WERI-Rb-1 (cell line): Measurements from ENCODE around the gene AGO3.
"Not testable (repeated sequence)": the region's sequence is repeated elsewhere in the genome, so short reads cannot be mapped to it uniquely, and the experiment has no call there.

Experiments
- DNase-seq: peaks from one replicate; pipeline ENCODE4 v3.0.0-alpha.2; 2020
- H3K27ac ChIP-seq: fragments of 250-450 bp; sonication (Bioruptor Pico); 2 replicates; pipeline ENCODE4 v1.5.1; 2020; ENCODE audit warnings: mild to moderate bottlenecking, moderate library complexity
- H3K27me3 ChIP-seq: fragments of 250-450 bp; sonication (Bioruptor Pico); 2 replicates; pipeline ENCODE4 v1.5.1; 2021; ENCODE audit warnings: mild to moderate bottlenecking, low read depth, moderate library complexity; ENCODE audit not compliant: insufficient read depth, severe bottlenecking
- H3K36me3 ChIP-seq: fragments of 250-450 bp; sonication (Bioruptor Pico); 2 replicates; pipeline ENCODE4 v1.5.1; 2020; ENCODE audit warnings: mild to moderate bottlenecking, moderate library complexity
- H3K4me3 ChIP-seq: 2 replicates; pipeline ENCODE4 v1.5.1; 2011; ENCODE audit warnings: low read depth, mild to moderate bottlenecking, control low read depth, low read length
- H3K9me3 ChIP-seq: fragments of 250-450 bp; sonication (Bioruptor Pico); 2 replicates; pipeline ENCODE4 v1.5.1; 2021; ENCODE audit warnings: mild to moderate bottlenecking, moderate library complexity; ENCODE audit not compliant: severe bottlenecking
- CTCF ChIP-seq: IDR thresholded peaks from 2 replicates; pipeline ENCODE4 v1.5.1; 2011; ENCODE audit warnings: low read depth, mild to moderate bottlenecking, control low read depth, inconsistent platforms, low read length

Gene AGO3

GRCh38 chr1:35884934-35885333 lies 46.0 kb upstream of the AGO3 start:
- no peaks in the 10 kb centered on the region for H3K27me3 ChIP-seq
- peak overlapping the region; percentile 81 for H3K27ac ChIP-seq
- H3K36me3 ChIP-seq = peaks cover 37% of the 10 kb centered on the region
- no peak for DNase-seq
- H3K4me3 ChIP-seq = no peak overlapping the region
- H3K9me3 ChIP-seq = no peaks in the 10 kb centered on the region
- no peak for TF ChIP-seq CTCF

GRCh38 chr1:35885961-35886558 lies 44.8 kb upstream of the AGO3 start:
- TF ChIP-seq CTCF = no peak
- peak overlapping the region; percentile 15 for H3K4me3 ChIP-seq
- no peaks in the 10 kb centered on the region for H3K9me3 ChIP-seq
- peak; percentile 83 for DNase-seq
- peaks cover 48% of the 10 kb centered on the region for H3K36me3 ChIP-seq
- peak overlapping the region; percentile 81 for H3K27ac ChIP-seq
- H3K27me3 ChIP-seq = no peaks in the 10 kb centered on the region

DNA sequence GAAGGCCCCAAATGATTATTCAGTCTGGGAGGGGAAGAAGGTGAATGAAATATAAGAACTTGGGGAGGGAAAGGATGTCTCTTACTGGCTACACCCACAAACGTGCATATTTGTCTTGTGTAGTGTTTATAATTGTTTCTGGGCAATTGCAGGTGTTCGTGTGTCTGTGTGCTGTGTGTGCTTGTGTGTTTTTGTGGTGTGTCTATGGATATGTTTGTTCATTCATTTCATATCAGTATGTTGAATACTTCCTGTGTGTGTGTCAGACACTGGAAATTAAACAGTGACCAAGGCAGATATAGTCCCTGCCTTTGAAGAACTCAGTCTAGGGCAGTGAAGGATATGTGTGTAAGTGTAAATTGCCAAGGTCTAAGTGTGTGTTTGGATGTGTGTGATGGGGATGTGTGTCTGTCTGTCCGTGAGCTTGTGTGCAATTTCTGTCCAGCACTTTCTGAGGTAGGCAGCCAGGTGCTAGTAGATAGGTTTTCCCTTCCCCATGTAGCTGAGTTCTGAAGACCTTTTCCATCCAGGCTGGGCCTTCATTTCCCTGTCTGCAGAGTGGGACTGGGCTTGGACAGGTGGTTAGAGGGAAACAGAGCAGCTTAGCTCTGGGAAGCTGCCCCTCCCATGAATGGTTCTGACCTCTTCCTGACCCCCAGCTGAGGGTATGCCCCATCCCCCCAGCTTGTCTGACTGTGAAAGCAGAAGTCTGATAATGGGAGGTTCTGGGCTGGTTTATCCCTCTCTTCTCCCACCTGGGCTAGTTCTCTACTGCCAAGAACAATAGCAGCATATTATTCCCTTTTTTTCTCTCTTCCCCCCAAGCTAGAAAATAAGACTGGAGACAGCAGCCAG lies 44.1 kb upstream of the AGO3 start:
- TF ChIP-seq CTCF = no peak
- Histone ChIP-seq H3K4me3 (peak overlapping the region; percentile 15; the same call in 1 of the 2 replicates), H3K27ac (peak overlapping the region; percentile 81), H3K27me3 (no peaks in the 10 kb centered on the region), H3K36me3 (peaks cover 56% of the 10 kb centered on the region), H3K9me3 (no peaks in the 10 kb centered on the region)
- peak; percentile 90 for DNase-seq

DNA sequence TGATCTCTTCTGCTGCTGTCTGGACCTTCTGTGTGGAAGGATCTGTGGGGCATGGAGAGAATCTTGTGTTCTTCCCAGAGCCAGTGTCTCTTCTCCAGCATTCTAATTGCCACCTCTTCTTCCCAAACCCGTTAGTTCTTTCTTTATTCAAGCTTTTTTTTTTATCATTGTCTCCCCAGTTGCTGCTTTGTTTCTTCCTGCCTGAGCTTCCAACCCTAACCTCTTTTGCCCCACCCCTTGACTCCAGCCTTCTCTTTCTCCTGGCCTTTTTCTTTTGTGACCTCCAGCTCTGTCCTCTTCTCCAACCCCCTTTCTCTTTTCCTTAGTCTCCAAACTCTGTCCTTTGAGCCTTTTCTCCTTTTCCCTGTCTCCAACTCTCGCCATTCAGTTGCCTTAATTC lies 43.4 kb upstream of the AGO3 start:
- Histone ChIP-seq H3K9me3 (no peaks in the 10 kb centered on the region), H3K27ac (peak overlapping the region; percentile 81), H3K4me3 (no peak overlapping the region), H3K27me3 (no peaks in the 10 kb centered on the region), H3K36me3 (peaks cover 63% of the 10 kb centered on the region)
- TF ChIP-seq CTCF = no peak
- no peak for DNase-seq

- no peaks in the 10 kb centered on the region for H3K9me3 ChIP-seq
- H3K4me3 ChIP-seq = no peak overlapping the region
- peaks cover 69% of the 10 kb centered on the region for H3K36me3 ChIP-seq
- no peaks in the 10 kb centered on the region for H3K27me3 ChIP-seq
- H3K27ac ChIP-seq = peak overlapping the region; percentile 81; the same call in 1 of the 2 replicates
- no peak for DNase-seq
- TF ChIP-seq CTCF = no peak
Observed at GRCh38 chr1:35888255-35888654, 42.6 kb upstream of the AGO3 start.

DNA sequence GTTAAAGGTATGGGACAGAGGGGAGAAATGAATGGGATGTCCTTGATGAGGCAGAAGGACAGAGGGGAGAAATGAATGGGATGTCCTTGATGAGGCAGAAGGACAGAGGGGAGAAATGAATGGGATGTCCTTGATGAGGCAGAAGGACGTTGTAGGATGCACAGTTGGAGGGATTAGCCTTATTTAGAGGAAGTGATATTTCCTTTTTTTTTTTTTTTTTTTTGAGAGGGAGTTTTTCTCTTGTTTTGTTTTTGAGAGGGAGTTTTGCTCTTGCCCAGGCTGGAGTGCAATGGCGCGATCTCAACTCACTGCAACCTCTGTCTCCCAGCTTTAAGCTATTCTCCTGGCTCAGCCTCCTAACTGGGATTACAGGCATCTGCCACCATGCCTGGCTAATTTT lies 41.9 kb upstream of the AGO3 start:
- not testable (repeated sequence) for H3K27ac ChIP-seq, DNase-seq, H3K4me3 ChIP-seq, H3K27me3 ChIP-seq, H3K9me3 ChIP-seq
- peaks cover 72% of the 10 kb centered on the region for H3K36me3 ChIP-seq
